ENCODE measurements around the gene DHX35. TPM values are rescaled to one million over a fixed set of nuclear protein-coding genes. Genes with fewer than 3 reads are reported as not detected.

Gene DHX35
- total and polyA plus RNA-seq, 2 of the 13 experiments (the other 11 are each of a cell fraction or from before 2014, with no cell fraction given): 25.8 to 28.7 TPM

GRCh38 chr20:39066471-39067242 is 104.5 kb downstream of the DHX35 start (continued):
- TF ChIP-seq RFX3 (CRISPR knock-in tag; IDR thresholded peaks at IDR 0.05) (peak; percentile 70), TFAP4 (IDR thresholded peaks at IDR 0.05; ENCODE audit: borderline replicate concordance, low read depth) (no peak), ZNF281 (CRISPR knock-in tag; IDR thresholded peaks at IDR 0.05; ENCODE audit: borderline replicate concordance) (peak; percentile 36; the same call in 1 of the 2 replicates), TEAD3 (CRISPR knock-in tag; optimal IDR thresholded peaks at IDR 0.05; ENCODE audit: borderline replicate concordance) (peak; percentile 35), ZBTB49 (CRISPR knock-in tag; IDR thresholded peaks at IDR 0.05; ENCODE audit: borderline replicate concordance) (no peak), ATF1 (CRISPR knock-in tag; IDR thresholded peaks at IDR 0.05) (no peak), DNMT1 (CRISPR knock-in tag; IDR thresholded peaks at IDR 0.05) (no peak)

Measured in HepG2 (cell line).